NCI-H446 (cell line): ENCODE results near the gene ELAVL3.
"Not testable (repeated sequence)": the region's sequence is repeated elsewhere in the genome, so short reads cannot be mapped to it uniquely, and the experiment has no call there.

Experiments
- DNase-seq, 2 experiments: peaks; one replicate each; lab custom pipeline; 2025; lab: John Stamatoyannopoulos, UW

ELAVL3 gene

GRCh38 chr19:11458912-11459311 is 21.9 kb downstream of the ELAVL3 start:
- DNase-seq = not testable (repeated sequence)

GRCh38 chr19:11458236-11458900 is 22.5 kb downstream of the ELAVL3 start:
- DNase-seq = no peak

GRCh38 chr19:11457831-11458230 is 23.0 kb downstream of the ELAVL3 start:
- no peak for DNase-seq

- DNase-seq = no peak
Observed at GRCh38 chr19:11457115-11457514, 23.7 kb downstream of the ELAVL3 start.

- DNase-seq = no peak
Observed at GRCh38 chr19:11456659-11457058, 24.2 kb downstream of the ELAVL3 start.

GRCh38 chr19:11455233-11455554 is 25.7 kb downstream of the ELAVL3 start:
- DNase-seq = not testable (repeated sequence)

GRCh38 chr19:11453468-11454341 is 27.1 kb downstream of the ELAVL3 start:
- DNase-seq = no peak

- no peak for DNase-seq
Observed at GRCh38 chr19:11452620-11453310, 28.1 kb downstream of the ELAVL3 start.

- DNase-seq = no peak
Observed at GRCh38 chr19:11451871-11452619, 28.8 kb downstream of the ELAVL3 start.

- DNase-seq = no peak
Observed at GRCh38 chr19:11451327-11451870, 29.4 kb downstream of the ELAVL3 start.

GRCh38 chr19:11450570-11451326 is 30.1 kb downstream of the ELAVL3 start:
- no peak for DNase-seq

- no peak for DNase-seq
Observed at GRCh38 chr19:11448923-11449554, 31.8 kb downstream of the ELAVL3 start.

- DNase-seq = no peak
Observed at GRCh38 chr19:11448410-11448809, 32.4 kb downstream of the ELAVL3 start.

GRCh38 chr19:11447347-11448262 is 33.2 kb downstream of the ELAVL3 start:
- no peak for DNase-seq

GRCh38 chr19:11446652-11447301 is 34.1 kb downstream of the ELAVL3 start:
- DNase-seq = peak; percentile 34 to 46

- DNase-seq = no peak
Observed at GRCh38 chr19:11446271-11446651, 34.6 kb downstream of the ELAVL3 start.

- DNase-seq = no peak
Observed at GRCh38 chr19:11445141-11445540, 35.7 kb downstream of the ELAVL3 start.

- no peak for DNase-seq
Observed at GRCh38 chr19:11444059-11444458, 36.8 kb downstream of the ELAVL3 start.

GRCh38 chr19:11437955-11438354 is 42.9 kb downstream of the ELAVL3 start:
- no peak for DNase-seq
